Endothelial cell of hepatic sinusoid (primary cell): ENCODE results near the gene PRADC1.

Experiments used
- in situ Hi-C: cut with HindIII; loops from 2 replicates; pipeline ENCODE4 v1.10.0; 2017; ENCODE audit warnings: low sequenced_read_pairs

The PRADC1 gene

DNA sequence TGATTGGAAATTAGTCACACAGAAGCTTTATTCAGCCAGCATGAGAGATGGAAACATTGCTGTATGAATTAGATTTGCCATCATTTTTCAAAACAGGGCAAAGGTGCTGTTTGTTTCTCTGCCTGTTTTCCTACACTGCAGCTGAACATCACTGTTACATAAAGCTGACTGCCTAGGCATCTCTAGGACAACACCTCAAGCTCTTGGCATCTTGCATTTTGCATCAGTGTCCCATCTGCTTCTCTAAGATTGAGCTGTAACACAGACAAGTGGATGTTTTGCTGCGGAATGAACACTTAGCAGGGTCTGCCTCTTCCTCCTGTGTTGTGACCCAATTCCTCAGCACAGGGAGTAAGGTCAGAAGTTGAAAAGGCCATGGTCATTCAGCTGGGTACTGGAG, 5.9 kb upstream of the PRADC1 start:
- in situ Hi-C loops, result loop anchor here (10.0 kb wide), 1 partner anchor 234 kb away; no protein-coding TSS in a partner anchor

DNA sequence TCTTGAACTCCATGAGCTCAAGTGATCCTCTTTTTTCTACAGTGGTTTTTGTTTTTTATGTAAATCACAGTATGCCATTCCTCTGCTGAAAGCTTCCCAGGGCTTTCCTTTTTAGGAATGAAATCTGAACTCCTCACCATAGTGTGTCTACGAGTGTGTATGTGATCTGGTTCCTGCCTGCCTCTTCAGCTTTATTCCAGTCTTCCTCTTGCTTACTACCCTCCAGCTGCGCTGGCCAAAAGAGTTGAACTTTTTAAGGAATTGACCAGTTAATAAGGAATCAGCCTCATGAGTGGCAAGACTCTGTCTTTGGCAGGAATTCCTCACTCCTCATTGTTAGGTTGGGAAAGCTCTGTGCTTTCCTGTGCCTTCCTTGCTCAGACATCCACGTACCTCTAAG, 5.1 kb upstream of the PRADC1 start:
- in situ Hi-C loops, result loop anchor here (10.0 kb wide), 1 partner anchor 233 kb away; no protein-coding TSS in a partner anchor

DNA sequence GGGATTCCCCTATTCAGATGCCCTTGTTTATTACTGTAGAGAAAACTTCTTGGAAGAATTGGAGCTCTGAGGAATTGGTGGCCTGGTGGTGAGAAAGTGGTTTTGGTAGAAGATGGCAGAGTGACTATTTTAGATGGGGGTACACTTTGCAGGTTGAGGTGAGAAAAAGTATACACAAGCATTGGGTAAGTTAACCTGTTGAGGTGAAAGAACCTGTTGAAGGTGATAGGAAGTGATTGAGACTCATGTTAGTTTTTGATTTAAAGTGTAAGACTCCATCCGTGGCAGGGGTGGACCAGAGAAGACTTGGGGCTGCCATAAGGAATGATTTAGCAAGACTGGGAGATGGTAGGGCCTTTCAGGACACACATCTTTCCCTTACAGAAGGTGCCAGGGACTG, 4.1 kb upstream of the PRADC1 start:
- in situ Hi-C loops, result loop anchor here (10.0 kb wide), 1 partner anchor 232 kb away; no protein-coding TSS in a partner anchor

DNA sequence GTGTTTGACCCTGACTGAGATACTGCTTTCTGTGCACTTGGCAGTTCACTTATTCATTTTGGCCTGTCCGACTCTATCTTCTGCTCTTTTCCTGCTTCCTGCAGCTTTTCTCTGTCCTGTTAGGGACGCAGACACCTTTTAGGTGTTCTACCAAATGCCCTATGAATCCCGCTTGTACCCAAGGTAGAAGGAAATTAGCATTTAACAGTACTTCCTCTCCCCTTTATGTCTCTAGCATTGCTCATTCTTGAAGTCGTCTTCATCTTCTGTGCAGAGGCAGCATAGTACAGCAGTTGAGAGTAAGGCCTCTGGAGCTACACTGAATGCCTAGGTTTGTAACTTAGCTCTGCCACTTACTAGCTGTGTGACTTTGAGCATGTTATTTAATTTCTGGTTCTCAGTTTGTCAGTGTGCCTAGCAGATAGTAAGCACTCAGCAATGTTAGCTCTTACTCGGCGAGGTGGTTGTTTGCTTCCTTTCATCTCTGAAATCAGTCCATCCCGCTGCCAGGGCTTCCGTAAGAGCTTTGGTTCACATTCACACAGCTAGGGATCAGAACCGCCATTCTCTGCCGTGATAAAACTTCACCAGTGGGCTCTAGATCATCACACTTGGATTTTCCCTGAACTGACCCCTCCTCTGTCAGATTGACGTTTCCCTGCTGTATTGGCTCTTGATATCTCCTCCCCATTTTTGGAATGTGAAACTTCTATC, 2.4 kb upstream of the PRADC1 start:
- in situ Hi-C loops, result loop anchor here (10.0 kb wide), 1 partner anchor 231 kb away; no protein-coding TSS in a partner anchor

DNA sequence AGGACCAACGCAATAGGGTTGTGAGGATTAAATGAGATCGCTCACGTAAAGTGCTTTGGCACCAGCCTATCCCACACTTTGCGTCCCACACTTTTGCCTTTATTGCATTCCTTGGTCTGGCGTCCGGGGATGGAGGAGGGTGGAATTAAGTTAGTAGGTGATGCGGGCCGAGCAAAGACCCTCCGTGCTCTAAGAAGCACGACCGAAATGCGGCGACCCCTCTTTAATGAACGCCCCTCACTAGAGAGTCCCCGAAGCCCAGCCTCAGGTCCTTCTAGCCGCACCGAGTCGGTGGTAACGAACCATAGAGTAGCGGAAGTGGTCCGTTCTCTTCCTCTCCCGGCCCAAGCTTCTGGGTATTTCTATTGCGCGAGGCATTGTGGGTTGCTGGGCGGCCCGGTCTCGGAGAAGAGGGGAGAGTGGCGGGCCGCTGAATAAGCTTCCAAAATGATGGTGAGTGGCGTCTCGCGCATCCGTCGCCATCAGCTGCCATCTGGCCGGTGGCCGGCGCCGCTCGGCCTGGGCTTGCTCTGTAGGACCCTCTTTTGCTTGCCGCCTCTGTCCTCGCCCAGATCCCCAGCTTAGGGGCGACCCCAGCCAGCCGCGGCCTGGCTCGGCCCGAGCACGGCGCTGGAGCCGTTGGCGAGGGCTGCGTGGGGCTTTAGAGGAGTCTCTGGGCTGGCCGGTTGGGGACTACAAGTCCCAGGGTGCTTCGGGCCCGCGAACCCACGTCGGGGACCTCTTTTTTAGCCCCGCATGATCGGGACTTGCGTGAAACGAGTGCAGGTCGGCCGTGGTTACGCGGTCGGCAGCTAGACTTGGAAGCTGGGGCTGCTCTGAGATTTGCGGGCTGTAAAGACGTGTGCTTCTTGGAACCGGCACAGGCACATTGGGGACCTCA, 1.1 kb upstream of the PRADC1 start, which contains the start of gene CCT7:
CCT7 (plus strand) TSS at position 377 of the 901 bp plus-strand sequence; CDS start at position 448, 71 bp downstream.
- in situ Hi-C loops, result loop anchor here (10.0 kb wide), 1 partner anchor 229 kb away; no protein-coding TSS in a partner anchor

DNA sequence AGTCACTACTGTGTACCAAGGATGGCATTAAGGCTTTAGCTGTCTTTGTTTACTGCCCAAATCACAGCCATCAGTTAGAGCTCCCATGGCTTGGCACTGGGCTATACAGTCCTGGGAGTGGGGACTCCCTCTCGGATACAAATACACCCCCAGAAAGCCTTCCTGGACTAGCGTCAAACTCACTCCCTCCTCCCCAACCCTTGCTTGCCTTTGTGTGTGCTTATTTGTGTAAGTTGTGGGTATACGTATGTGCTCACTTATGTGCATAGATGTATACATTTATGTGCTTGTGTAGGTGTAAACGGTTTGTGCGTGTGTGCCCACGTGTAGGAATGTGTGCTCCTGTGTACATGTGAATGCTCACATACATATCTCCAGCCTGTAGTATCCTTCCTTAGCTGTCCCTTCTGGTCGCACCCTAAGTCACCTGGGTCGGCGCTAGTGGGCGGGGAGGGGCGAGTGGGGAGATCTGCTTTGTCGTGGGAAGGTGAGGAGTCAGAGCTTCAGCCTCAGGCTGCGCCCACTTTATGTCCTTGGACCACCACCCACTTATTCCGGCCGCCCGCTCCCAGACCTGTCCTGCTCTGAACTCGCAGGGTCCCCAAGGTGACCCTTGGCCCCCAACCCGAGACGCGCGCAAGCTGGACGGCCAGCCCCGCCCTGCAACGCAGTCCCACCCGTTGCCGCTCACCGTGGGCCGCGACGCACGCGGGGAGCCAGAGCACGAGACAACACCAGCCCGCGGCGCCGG, 461 bp downstream of the PRADC1 start:
- in situ Hi-C loops, result loop anchor here (10.0 kb wide), 1 partner anchor 228 kb away; no protein-coding TSS in a partner anchor

DNA sequence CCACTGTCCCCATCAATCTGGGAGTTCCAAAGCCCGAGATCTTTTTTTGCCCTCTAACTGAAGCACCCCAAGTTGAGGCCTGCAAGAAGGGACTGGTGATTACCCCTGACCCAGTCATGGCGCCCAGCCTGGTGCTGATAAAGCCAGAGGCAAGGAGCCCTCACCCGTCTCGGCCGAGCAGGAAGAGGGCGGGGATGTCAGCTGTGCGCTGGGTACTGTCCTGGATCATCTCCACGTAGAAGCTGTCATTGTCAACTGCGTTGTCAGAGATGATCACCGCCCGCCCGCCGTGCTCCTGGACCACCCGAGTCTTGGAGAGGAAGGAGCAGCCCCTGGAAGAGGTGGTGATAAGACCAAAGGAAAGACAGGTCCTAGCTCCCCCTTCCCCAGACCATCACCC, 4.4 kb downstream of the PRADC1 start:
- in situ Hi-C loops, result no loop called here

DNA sequence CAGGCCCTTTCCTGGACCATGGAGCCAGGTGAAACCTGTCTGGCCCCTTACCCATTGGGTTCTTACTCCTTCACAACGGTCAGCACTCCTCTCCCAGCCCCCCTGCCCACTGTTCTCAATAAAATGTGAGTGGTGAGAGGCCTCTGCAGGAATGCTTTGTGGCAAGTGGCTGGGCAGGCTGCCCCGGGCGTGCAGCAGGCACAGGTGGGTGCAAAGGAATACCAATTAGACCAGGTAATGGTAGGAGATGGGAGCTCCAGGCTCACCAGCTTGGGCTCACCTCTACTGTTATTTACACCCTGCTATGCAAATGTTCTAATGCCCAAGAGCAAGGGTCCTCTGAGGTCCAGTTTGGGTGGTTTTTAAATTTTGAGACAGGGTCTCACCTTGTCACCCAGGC, 6.0 kb downstream of the PRADC1 start:
- in situ Hi-C loops, result no loop called here

DNA sequence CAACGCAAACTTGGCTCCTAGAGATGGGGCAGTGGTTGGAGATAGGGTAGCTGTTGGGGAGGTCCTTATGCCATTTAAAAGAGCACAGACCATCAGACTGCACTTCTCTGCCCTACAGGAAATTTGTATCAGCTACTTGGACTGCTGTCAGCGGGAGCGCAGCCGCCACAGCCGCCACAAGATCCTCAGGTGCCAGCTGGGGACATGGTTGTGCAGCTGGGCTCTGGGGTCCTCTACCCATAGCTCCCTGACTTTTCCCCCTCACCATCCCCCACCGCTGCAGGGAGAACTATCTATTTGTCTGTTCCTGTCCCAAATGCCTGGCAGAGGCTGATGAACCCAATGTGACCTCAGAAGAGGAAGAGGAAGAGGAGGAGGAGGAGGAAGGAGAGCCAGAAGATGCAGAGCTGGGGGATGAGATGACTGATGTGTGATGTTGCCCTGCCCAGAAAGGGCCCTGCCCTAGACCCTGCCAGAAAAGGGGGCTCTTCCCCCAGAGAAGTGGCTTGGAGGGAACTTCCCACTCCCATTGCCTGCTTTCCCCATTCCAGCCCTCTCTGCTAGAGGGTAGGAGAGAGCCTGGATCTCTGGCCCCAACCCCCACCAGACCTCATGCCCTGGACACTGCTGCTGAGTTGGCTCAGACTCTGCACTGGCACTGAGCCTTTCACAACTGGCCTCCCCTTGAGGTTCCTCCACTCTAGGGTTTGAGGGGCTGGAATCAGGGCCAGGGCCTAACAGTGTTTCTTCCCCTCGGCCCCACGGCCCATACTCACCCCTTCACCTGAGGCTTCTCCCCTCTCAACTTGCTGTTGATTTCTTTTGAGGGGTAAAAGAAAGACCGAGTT, 7.3 kb downstream of the PRADC1 start:
- in situ Hi-C loops, result no loop called here

DNA sequence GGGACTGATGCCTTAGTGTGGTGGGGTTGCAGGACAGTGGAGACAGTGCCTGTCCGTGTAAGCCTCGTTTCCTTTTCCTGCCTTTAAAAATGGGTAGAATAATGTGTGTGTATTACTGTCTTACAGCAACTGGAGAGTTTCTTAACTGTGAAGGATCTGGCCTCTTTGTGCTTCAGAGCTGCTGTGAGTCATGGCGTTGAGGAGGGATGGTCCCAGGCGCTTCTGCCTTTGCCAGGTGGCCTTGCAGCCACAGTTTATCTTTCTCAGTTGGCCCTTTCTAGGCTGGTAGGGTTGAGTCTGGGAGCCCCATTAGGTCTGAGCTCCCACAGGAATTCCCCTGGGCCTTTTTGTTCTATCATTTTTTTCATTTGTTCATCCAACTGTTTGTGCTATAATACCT, 9.2 kb downstream of the PRADC1 start:
- in situ Hi-C loops, result no loop called here

DNA sequence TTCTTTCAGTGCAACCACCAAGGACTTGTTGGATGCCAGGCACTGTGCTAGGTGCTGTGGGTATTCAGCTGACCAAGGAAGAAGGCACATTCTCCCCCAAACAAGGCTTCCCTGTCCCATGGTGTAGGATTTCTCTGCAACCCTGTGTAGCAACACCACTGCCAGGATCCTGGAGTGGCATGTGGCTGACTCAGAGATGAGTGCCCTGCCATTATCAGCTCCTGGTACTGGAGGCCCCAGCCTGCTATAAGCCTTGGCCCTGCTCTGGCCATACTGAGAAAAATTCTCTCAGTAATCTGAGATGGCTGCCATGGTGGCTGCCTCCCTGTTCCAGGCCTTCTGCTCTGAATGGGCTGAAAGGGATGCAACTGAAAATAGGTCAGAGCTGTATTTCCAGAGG, 14.7 kb downstream of the PRADC1 start:
- in situ Hi-C loops, result no loop called here

DNA sequence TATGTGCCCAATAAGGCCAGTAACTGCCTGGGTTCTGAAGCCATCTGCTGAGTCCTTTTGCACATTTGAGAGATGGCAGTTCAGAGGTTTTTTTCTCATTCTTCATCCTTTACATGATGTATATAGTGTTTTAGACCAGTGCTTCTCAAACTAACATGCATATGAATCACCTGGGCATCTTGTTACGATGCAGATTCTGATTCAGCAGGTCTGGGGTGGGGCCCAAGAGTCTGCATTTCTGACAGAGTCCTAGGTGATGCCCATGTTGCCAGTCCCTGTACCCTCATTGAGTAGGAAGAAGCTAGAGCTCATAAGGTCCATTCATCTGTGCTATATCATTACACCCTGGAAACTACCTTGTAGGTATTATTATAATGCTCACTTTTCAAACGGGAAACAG, 15.2 kb downstream of the PRADC1 start:
- in situ Hi-C loops, result no loop called here

DNA sequence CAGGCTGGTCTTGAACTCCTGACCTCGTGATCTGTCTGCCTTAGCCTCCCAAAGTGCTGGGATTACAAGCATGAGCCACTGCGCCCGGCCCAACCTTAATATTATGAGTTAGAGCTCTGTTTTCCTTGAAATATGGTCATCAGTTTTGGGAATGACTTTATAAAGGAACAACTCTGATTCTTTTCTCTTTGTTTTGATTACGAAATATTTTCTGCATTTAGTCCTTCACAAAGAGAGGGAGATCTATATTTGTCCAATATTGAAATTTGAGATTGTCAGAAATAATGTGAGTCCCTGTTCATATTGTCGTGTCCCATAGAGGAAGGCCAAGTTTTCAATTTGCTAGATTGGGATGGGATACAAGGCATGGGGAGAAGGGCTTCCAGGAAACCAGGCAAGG, 15.9 kb downstream of the PRADC1 start:
- in situ Hi-C loops, result no loop called here

DNA sequence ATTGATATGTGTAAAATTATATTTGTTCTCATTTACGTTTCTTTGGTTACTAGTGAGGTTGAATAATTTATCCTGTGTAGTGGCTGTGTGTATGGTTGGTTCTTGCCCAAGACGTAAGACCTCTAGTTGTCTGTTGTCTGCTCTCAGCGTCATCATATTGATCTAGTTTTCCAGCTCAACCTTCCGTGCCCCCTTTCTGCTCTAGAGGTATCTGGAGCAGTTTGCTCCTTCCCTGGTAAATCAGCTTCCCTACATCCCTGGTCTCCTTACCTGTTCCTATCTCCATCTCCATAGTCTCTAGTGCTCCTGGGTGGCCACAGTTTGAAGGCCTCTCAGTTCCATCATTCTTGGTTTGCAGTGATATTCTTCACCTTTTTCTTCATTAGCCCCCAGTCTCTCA, 17.8 kb downstream of the PRADC1 start:
- in situ Hi-C loops, result no loop called here

DNA sequence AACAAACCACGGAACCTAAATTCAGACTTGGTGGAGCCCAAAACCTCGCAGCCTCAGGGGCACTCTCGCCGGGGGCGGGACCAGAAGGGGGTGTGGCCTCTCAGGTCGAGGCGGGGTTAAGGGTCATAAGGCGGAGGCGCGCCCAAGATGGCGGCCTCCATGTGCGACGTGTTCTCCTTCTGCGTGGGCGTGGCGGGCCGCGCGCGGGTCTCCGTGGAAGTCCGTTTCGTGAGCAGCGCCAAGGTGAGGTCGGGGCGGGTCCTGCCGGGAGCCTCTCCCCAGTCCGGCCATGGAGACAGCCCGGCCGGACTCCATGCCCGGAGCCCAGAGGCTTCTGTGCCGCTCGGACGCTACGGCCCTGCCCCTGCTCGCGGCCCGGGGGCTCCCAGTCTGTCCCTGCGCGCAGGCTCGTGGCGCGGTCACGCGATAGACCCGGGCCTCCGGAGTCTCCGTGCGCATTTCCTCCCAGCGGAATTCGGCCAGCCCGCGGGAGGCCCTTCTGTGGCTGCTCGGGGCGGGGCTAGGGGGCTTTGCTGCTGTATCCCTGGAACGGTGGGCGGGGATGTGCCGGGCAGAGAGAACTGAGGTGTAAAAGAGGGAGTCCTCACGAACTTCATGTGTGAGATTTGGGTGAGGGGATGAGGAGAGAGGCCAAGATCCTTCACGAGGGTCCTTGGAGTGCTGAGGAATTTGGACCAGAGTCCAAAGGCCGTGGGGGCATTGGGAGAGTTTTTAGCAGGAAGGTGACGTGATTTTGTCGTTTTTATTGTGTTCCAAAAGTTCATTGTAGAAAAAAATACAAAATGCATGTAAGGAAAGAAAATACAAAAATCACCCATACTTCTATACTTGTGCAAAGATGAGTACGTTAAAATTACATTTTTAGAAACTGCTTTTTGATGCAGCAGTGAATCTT, 18.7 kb downstream of the PRADC1 start, which contains the start of gene SMYD5:
SMYD5 (plus strand) TSS at position 126 of the 916 bp plus-strand sequence; CDS start at position 148, 22 bp downstream.
- in situ Hi-C loops, result no loop called here

DNA sequence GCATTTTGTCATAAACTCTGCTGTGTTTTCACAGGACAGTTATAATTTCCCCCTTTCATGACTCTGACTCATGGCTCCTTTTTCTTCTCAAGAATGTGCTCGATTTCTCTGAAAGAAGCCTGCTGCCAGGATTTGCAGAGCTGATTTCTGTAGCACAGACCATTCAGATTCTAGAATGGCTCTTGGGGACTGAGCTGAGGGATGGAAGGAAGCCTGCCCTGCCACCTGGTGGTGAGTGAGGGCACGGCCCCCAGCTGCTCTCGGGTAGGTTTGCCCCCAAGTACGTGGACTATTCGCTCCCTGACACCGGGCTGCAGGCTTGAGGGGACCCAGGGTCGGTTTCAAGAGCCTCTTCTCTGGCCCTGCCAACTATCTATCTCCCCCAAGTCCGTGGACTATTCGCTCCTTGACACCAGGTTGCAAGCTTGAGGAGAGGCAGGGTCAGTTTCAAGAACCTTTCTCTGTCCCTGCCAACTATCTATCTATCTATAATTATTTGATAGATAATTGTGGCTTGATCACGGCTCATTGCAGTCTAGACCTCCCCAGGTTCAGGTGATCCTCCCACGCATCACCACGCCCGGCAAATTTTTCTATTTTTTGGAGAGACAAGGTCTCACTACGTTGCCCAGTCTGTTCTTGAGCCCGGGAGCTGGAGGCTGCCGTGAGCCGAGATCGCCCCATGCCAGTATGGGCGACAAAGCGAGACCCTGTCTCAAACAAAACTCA, 20.4 kb downstream of the PRADC1 start:
- in situ Hi-C loops, result no loop called here

DNA sequence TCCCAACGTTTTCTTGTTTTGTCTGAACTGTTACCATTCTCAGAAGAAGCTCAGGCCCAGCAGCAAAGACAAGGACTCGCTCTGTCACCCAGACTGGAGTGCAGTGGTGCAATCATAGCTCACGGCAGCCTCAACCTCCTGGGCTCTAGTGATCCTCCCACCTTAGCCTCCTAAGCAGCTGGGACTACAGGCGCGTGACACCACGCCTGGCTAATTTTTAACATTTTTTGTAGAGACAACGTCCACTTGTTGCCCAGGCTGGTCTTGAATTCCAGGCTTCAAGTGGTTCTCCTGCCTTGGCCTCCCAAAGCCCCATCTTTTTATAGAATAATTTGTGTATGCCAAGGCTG, 21.0 kb downstream of the PRADC1 start:
- in situ Hi-C loops, result no loop called here

DNA sequence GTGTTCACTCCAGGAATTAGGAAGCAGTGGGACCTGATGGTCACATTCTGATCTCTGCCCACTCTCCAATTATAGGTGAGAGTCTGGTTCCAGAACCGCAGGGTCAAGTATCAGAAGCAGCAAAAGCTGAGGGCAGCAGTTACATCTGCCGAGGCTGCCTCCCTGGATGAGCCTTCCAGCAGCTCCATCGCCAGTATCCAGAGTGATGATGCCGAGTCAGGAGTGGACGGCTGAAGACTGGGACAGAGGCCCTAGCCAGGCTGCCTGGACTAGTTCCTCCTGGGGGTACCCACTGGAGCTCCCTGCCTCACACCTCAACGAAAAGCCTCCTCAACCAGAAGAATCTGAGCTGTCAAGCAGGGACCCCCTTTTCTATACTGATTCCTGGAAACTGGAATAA, 22.3 kb downstream of the PRADC1 start:
- in situ Hi-C loops, result no loop called here
